Colonic mucosa (tissue), 4 donors: Measurements from ENCODE around the gene TNK2. TPM values are rescaled to one million over a fixed set of nuclear protein-coding genes. Genes with fewer than 3 reads are reported as not detected.
A peak's percentile ranks its signal among the peaks of the same experiment; 100 is the strongest.

Experiments
- DNase-seq: peaks from one replicate; pipeline ENCODE4 v3.0.0-alpha.2; 2020
- H3K27ac ChIP-seq: fragments of 200-600 bp; one replicate; pipeline ENCODE4 v1.8.0; 2021
- H3K27me3 ChIP-seq: fragments of 200-600 bp; one replicate; pipeline ENCODE4 v1.8.0; 2021
- H3K36me3 ChIP-seq: fragments of 200-600 bp; one replicate; pipeline ENCODE4 v1.8.0; 2021
- H3K4me1 ChIP-seq: fragments of 200-600 bp; one replicate; pipeline ENCODE4 v1.8.0; 2021; ENCODE audit warnings: mild to moderate bottlenecking
- H3K4me3 ChIP-seq: fragments of 200-600 bp; one replicate; pipeline ENCODE4 v1.8.0; 2021
- H3K9ac ChIP-seq, 2 donors: one replicate each; pipeline ENCODE4 v1.7.0; 2013; ENCODE audit warnings: control low read depth in 2 of 2, low read depth in 2 of 2, low read length in 2 of 2
- H3K9me3 ChIP-seq: fragments of 200-600 bp; one replicate; pipeline ENCODE4 v1.8.0; 2021
- CTCF ChIP-seq: fragments of 200-600 bp; IDR thresholded peaks from one replicate; pipeline ENCODE4 v1.8.0; 2022; ENCODE audit warnings: antibody characterized with exemption, mild to moderate bottlenecking
- intact Hi-C: fragments of 100-400 bp; cut with DNase I; formaldehyde crosslinking; loops from one replicate; pipeline ENCODE4 v1.14.1; 2022
- total RNA-seq, 2 donors: library from RNA; stranded (reverse); fragmentation: NEBNext Ultra II Directional in 1 of 2; extraction: Animal tissue kit (Norgen Biotek cat#: 25700) in 1 of 2; gene quantifications; one replicate each; pipeline ENCODE4 v1.2.1, GENCODE V29; 2021
- donor health status: healthy.
- donor health status: DM: no; HTN: no; CAD: no.
- donor health status: DM: no; HTN: no; CAD: no.

TNK2 gene
- total RNA-seq, 2 donors from 2014 or later = 23.8 to 28.5 TPM

- no peaks in the 10 kb centered on the region for H3K9me3 ChIP-seq
- no peak overlapping the region for H3K27ac ChIP-seq
- no peak overlapping the region for H3K9ac ChIP-seq
- no peaks in the 10 kb centered on the region for H3K36me3 ChIP-seq
- H3K4me3 ChIP-seq = no peak overlapping the region
- DNase-seq = no peak
- H3K4me1 ChIP-seq = peaks cover 9% of the 10 kb centered on the region
- no peaks in the 10 kb centered on the region for H3K27me3 ChIP-seq
- intact Hi-C loops = loop anchor here (5.0 kb wide), 1 partner anchor 51 kb away; no protein-coding TSS in a partner anchor
- TF ChIP-seq CTCF = no peak
Measured at GRCh38 chr3:195913382-195913781, 5.0 kb upstream of the TNK2 start.

- H3K27me3 ChIP-seq = no peaks in the 10 kb centered on the region
- peaks cover 17% of the 10 kb centered on the region for H3K4me1 ChIP-seq
- H3K4me3 ChIP-seq = no peak overlapping the region
- H3K36me3 ChIP-seq = no peaks in the 10 kb centered on the region
- H3K9me3 ChIP-seq = no peaks in the 10 kb centered on the region
- TF ChIP-seq CTCF = no peak
- intact Hi-C loops = loop anchor here (5.0 kb wide), 1 partner anchor 50 kb away; no protein-coding TSS in a partner anchor
- no peak overlapping the region for H3K27ac ChIP-seq
- no peak overlapping the region for H3K9ac ChIP-seq
- no peak for DNase-seq
Measured at GRCh38 chr3:195911946-195912270, 3.6 kb upstream of the TNK2 start.

GRCh38 chr3:195911041-195911945 lies 2.9 kb upstream of the TNK2 start:
- Histone ChIP-seq H3K9ac (no peak overlapping the region), H3K4me1 (peaks cover 19% of the 10 kb centered on the region), H3K36me3 (no peaks in the 10 kb centered on the region), H3K27me3 (no peaks in the 10 kb centered on the region), H3K4me3 (no peak overlapping the region), H3K27ac (no peak overlapping the region), H3K9me3 (no peaks in the 10 kb centered on the region)
- TF ChIP-seq CTCF = no peak
- DNase-seq = no peak
- intact Hi-C loops = loop anchor here (5.0 kb wide), 1 partner anchor 49 kb away; no protein-coding TSS in a partner anchor

GRCh38 chr3:195910499-195910845 lies 2.1 kb upstream of the TNK2 start:
- no peak for TF ChIP-seq CTCF
- no peak overlapping the region for H3K9ac ChIP-seq
- peaks cover 19% of the 10 kb centered on the region for H3K4me1 ChIP-seq
- no peak overlapping the region for H3K4me3 ChIP-seq
- no peaks in the 10 kb centered on the region for H3K36me3 ChIP-seq
- H3K27ac ChIP-seq = no peak overlapping the region
- H3K9me3 ChIP-seq = no peaks in the 10 kb centered on the region
- no peaks in the 10 kb centered on the region for H3K27me3 ChIP-seq
- DNase-seq = no peak
- intact Hi-C loops = loop anchor here (5.0 kb wide), 1 partner anchor 48 kb away; no protein-coding TSS in a partner anchor

- H3K4me1 ChIP-seq = peaks cover 18% of the 10 kb centered on the region
- H3K27me3 ChIP-seq = no peaks in the 10 kb centered on the region
- H3K9ac ChIP-seq = peak overlapping the region; percentile 32 to 71
- no peaks in the 10 kb centered on the region for H3K36me3 ChIP-seq
- H3K27ac ChIP-seq = peak overlapping the region; percentile 35
- peak overlapping the region; percentile 31 for H3K4me3 ChIP-seq
- intact Hi-C loops = loop anchor here (5.0 kb wide), 1 partner anchor 48 kb away; no protein-coding TSS in a partner anchor
- TF ChIP-seq CTCF = no peak
- DNase-seq = peak; percentile 90
- H3K9me3 ChIP-seq = no peaks in the 10 kb centered on the region
Measured at GRCh38 chr3:195909644-195910498, 1.5 kb upstream of the TNK2 start.
